ENCODE data around the gene RPL7A.

- TF ChIP-seq POLR2A (IDR thresholded peaks at IDR 0.05) (no peak), CTCF (IDR thresholded peaks at IDR 0.05) (peak in 1 of 4 donors; percentile 6)
Observed at GRCh38 chr9:133355881-133356357, 7.9 kb downstream of the RPL7A start.
